ENCODE results near the gene SNRNP40. TPM values are rescaled to one million over a fixed set of nuclear protein-coding genes. Genes with fewer than 3 reads are reported as not detected.

SNRNP40 gene
- 35.2 TPM for total RNA-seq
- long read RNA-seq, transcript SNRNP40-201 (10 exons, 1,597 nt) = major isoform, 43 of 45 reads
- long read RNA-seq, partial matches to known transcripts = 1 of 45 reads
- long read RNA-seq, other reads (novel, unspliced or antisense) = 1 of 45 reads

DNA sequence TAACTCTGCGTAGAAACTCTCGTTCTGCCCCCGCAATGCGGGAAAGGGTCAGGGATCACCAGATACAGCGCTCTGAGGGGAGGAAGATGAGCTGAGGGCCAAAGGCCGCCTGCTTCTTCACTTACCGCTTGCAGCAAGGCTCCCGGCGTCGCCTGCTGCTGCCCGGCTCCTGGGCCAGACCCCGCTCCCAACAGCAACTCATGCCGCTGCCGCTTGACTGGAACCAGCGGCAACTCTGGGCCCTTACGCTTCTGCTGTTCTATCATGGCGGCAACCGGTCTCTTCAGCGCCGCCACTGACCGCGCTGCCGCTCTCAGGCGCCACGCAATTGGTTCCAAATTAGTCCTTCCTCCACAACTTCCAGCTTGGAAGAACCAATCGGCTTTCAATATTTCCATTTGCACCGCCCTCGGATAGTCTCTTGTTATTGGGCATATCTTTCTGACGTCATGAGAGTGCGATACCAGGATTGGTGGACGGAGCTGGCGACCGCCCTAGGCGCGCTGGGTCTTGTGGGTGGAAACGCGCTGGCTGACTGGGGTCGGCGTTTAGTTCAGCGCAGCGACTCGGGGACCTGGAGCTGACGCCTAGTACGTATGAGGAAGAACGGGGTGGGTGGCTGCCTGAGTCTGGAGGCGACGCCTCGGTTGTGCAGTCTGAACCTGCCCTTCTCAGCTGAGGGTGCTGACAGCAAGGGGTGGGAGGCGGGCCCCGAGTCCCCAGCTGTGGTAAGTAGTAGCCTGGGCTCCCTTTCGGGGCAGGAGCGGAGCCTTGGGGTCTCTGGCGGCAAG is at the start of gene SNRNP40, which contains the start of gene ZCCHC17:
Gene SNRNP40, minus strand, starts transcription at position 303 of the 791 bp plus-strand sequence. Its CDS starts 37 bp downstream, at position 266.
Gene ZCCHC17, plus strand, starts transcription at position 547 of the 791 bp plus-strand sequence. CDS start 13,067 bp downstream, outside the sequence.
- DNase-seq (peak; percentile 95), ATAC-seq (peak; percentile 99)
- Histone ChIP-seq H3K4me3 (peak within 1 kb of the TSS; percentile 99), H3K27me3 (no peaks in the 10 kb centered on the region), H3K36me3 (peaks cover 31% of the 10 kb centered on the region), H3K9me3 (no peaks in the 10 kb centered on the region), H3K27ac (peak within 1 kb of the TSS; percentile 95), H3K4me1 (peaks cover 16% of the 10 kb centered on the region)
- intact Hi-C loops (cut with DNase I) = no loop called here
- TF ChIP-seq, protein P1, sequence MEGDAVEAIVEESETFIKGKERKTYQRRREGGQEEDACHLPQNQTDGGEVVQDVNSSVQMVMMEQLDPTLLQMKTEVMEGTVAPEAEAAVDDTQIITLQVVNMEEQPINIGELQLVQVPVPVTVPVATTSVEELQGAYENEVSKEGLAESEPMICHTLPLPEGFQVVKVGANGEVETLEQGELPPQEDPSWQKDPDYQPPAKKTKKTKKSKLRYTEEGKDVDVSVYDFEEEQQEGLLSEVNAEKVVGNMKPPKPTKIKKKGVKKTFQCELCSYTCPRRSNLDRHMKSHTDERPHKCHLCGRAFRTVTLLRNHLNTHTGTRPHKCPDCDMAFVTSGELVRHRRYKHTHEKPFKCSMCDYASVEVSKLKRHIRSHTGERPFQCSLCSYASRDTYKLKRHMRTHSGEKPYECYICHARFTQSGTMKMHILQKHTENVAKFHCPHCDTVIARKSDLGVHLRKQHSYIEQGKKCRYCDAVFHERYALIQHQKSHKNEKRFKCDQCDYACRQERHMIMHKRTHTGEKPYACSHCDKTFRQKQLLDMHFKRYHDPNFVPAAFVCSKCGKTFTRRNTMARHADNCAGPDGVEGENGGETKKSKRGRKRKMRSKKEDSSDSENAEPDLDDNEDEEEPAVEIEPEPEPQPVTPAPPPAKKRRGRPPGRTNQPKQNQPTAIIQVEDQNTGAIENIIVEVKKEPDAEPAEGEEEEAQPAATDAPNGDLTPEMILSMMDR (IDR thresholded peaks at IDR 0.05) = peak; percentile 27

DNA sequence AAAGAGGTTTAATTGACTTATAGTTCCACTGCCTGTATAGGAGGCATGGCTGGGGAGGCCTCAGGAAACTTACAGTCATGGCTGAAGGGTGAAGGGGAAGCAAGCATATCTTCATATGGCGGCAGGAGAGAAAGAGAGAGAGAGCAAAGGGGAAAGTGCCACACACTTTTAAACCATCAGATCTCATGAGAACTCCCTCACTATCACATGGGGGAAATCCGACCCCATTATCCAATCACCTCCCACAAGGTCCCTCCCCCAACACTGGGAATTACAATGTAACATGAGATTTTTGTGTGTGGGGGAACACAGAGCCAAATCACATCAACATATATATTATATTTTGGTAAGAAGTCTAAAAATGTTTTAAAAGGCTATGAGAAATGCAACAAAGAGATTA is 49.0 kb upstream of the SNRNP40 start:
- DNase-seq = no peak
- H3K27ac ChIP-seq = no peak overlapping the region
- no peaks in the 10 kb centered on the region for H3K4me1 ChIP-seq
- ATAC-seq = no peak
- no peaks in the 10 kb centered on the region for H3K27me3 ChIP-seq
- TF ChIP-seq, protein P1 (IDR thresholded peaks at IDR 0.05) = no peak
- H3K36me3 ChIP-seq = peaks cover 39% of the 10 kb centered on the region
- intact Hi-C loops (cut with DNase I) = no loop called here
- H3K9me3 ChIP-seq = no peaks in the 10 kb centered on the region
- no peak overlapping the region for H3K4me3 ChIP-seq

DNA sequence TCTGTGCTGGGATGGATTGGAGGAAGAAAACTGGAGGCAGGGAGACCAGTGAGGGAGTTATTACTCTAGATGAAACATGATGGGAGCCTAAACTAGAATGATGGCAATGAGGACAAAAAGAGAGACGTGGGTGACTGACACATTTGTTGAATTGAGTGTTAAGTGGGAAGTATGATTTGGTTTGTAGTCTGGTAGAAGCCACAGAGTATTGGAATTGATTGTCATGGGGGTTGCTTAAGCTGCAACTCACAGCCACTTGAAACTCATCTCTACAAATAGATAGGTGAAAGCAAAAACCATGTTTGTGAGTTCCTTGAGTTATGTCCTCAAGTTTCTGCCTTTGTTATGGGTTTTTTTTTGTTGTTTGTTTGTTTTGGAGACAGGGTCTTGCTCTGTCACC is 47.9 kb upstream of the SNRNP40 start:
- Histone ChIP-seq H3K4me1 (no peaks in the 10 kb centered on the region), H3K27me3 (no peaks in the 10 kb centered on the region), H3K9me3 (no peaks in the 10 kb centered on the region), H3K4me3 (no peak overlapping the region), H3K36me3 (peaks cover 34% of the 10 kb centered on the region), H3K27ac (no peak overlapping the region)
- intact Hi-C loops (cut with DNase I) = no loop called here
- no peak for ATAC-seq
- no peak for DNase-seq
- TF ChIP-seq, protein P1 (IDR thresholded peaks at IDR 0.05) = no peak

DNA sequence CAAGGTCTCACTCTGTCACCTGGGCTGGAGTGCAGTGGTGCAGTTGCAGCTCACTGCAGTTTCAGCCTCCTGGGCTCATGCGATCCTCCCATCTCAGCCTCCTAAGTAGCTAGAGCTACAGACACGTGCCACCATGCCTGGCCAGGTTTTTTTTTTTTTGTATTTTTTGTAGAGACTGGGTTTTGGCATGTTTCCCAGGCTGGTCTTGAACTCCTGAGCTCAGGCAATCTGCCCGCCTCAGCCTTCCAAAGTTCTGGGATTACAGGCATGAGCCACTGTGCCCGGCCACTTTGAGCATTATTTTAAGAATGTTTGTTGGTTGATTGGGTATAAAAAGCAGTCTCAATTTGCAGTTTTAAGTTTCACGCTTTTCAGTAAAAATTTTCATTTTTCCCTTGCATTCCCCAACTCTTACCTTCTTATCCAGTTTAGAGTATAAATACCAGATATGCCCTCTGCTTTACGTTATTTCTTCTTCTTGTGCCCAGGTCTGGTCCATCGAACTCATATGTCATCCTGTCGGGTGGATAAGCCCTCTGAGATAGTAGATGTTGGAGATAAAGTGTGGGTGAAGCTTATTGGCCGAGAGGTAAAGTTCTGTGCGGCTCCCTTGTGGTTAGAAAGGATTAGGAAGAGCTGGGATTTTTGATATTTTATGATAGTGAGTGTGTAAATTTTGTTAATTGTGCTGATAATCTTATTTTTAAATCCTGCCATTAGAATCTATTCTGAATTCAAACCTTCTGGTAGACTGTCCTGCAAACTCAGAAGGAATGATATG is 40.3 kb upstream of the SNRNP40 start:
- H3K36me3 ChIP-seq = peaks cover 21% of the 10 kb centered on the region
- no peaks in the 10 kb centered on the region for H3K9me3 ChIP-seq
- no peak overlapping the region for H3K27ac ChIP-seq
- intact Hi-C loops (cut with DNase I) = no loop called here
- H3K27me3 ChIP-seq = no peaks in the 10 kb centered on the region
- DNase-seq = no peak
- ATAC-seq = no peak
- TF ChIP-seq, protein P1 (IDR thresholded peaks at IDR 0.05) = no peak
- no peak overlapping the region for H3K4me3 ChIP-seq
- no peaks in the 10 kb centered on the region for H3K4me1 ChIP-seq

DNA sequence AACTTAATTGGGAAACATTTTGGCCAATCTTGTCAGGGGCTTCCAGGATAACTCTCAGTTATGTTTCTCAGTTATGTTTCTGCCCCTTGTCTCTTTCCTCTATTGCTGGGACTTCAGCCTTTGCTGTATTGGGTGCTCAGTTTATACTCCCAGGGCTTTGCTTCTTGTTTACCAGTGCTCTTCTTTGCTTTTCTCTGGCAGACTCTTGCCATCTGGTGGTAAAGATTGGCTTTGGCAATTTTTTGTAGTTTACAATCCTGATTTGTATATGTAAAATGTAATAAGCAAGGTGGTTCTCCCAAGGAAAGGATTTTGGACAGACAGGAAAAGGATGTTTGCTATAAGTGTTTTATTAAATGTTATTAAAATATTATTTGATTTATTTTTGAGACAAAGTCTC is 38.4 kb upstream of the SNRNP40 start:
- Histone ChIP-seq H3K4me3 (no peak overlapping the region), H3K27ac (no peak overlapping the region), H3K36me3 (peaks cover 21% of the 10 kb centered on the region), H3K27me3 (no peaks in the 10 kb centered on the region), H3K9me3 (no peaks in the 10 kb centered on the region), H3K4me1 (no peaks in the 10 kb centered on the region)
- TF ChIP-seq, protein P1 (IDR thresholded peaks at IDR 0.05) = peak; percentile 46
- DNase-seq = no peak
- ATAC-seq = no peak
- intact Hi-C loops (cut with DNase I) = no loop called here
